ENCODE results near the gene ZFYVE27. TPM values are rescaled to one million over a fixed set of nuclear protein-coding genes. Genes with fewer than 3 reads are reported as not detected.

Gene ZFYVE27
- total and polyA plus RNA-seq, 8 donors = 4.3 to 77.1 (median 15.5) TPM

GRCh38 chr10:97760461-97761257 lies 23.7 kb downstream of the ZFYVE27 start:
- Histone ChIP-seq H3K36me3 (peaks cover 41 to 74% (median 73%) of the 10 kb centered on the region in 4 donors), H3K27me3 (no peaks in the 10 kb centered on the region), H3K4me1 (no peaks in the 10 kb centered on the region), H3K4me3 (no peak overlapping the region), H3K27ac (peak overlapping the region in 1 of 5 donors; percentile 23), H3K9me3 (no peaks in the 10 kb centered on the region)
- TF ChIP-seq EP300 (IDR thresholded peaks at IDR 0.05) (no peak), CTCF (IDR thresholded peaks at IDR 0.05) (no peak), POLR2A (IDR thresholded peaks at IDR 0.05) (no peak), POLR2AphosphoS5 (IDR thresholded peaks at IDR 0.05) (no peak)
- WGBS, 5 donors = 89 to 94% (median 91%) methylated on average over 11 of the region's 11 CpGs
- DNase-seq = no peak
- intact Hi-C loops (cut with DNase I; ENCODE audit: low total_unique reads) = no loop called here

- Histone ChIP-seq H3K4me1 (no peaks in the 10 kb centered on the region), H3K9me3 (no peaks in the 10 kb centered on the region), H3K27me3 (no peaks in the 10 kb centered on the region), H3K27ac (no peak overlapping the region), H3K36me3 (peaks cover 34 to 66% (median 66%) of the 10 kb centered on the region in 4 donors), H3K4me3 (no peak overlapping the region)
- intact Hi-C loops (cut with DNase I; ENCODE audit: low total_unique reads) = no loop called here
- 92 to 97% (median 93%) methylated on average over 8 of the region's 8 CpGs for WGBS, 5 donors
- TF ChIP-seq POLR2AphosphoS5 (IDR thresholded peaks at IDR 0.05) (no peak), EP300 (IDR thresholded peaks at IDR 0.05) (no peak), POLR2A (IDR thresholded peaks at IDR 0.05) (no peak), CTCF (IDR thresholded peaks at IDR 0.05) (no peak)
- DNase-seq = no peak
These were observed 24.5 kb downstream of the ZFYVE27 start for GRCh38 chr10:97761331-97761865.

GRCh38 chr10:97762056-97762455 lies 25.1 kb downstream of the ZFYVE27 start:
- Histone ChIP-seq H3K27me3 (peaks cover 0 to 2% (median 0%) of the 10 kb centered on the region in 3 donors), H3K4me1 (no peaks in the 10 kb centered on the region), H3K36me3 (peaks cover 27 to 60% (median 59%) of the 10 kb centered on the region in 4 donors), H3K9me3 (no peaks in the 10 kb centered on the region), H3K27ac (no peak overlapping the region), H3K4me3 (no peak overlapping the region)
- no peak for DNase-seq
- intact Hi-C loops (cut with DNase I; ENCODE audit: low total_unique reads) = no loop called here
- WGBS, 5 donors = 85 to 90% (median 89%) methylated on average over 7 to 10 of the region's 10 CpGs
- TF ChIP-seq CTCF (IDR thresholded peaks at IDR 0.05) = no peak

- DNase-seq = peak in 1 of 2 donors; percentile 55
- WGBS, 5 donors = 53 to 93% (median 73%) methylated on average over 4 to 5 of the region's 5 CpGs
- no peak overlapping the region for H3K27ac ChIP-seq
These were observed 25.9 kb downstream of the ZFYVE27 start for GRCh38 chr10:97762816-97763215.

More at GRCh38 chr10:97762816-97763215, 25.9 kb downstream of the ZFYVE27 start:
- no peaks in the 10 kb centered on the region for H3K4me1 ChIP-seq
- intact Hi-C loops (cut with DNase I; ENCODE audit: low total_unique reads) = no loop called here
- H3K9me3 ChIP-seq = no peaks in the 10 kb centered on the region
- no peak for TF ChIP-seq CTCF (IDR thresholded peaks at IDR 0.05)
- TF ChIP-seq POLR2A (IDR thresholded peaks at IDR 0.05) = no peak
- TF ChIP-seq EP300 (IDR thresholded peaks at IDR 0.05) = no peak
- no peak for TF ChIP-seq POLR2AphosphoS5 (IDR thresholded peaks at IDR 0.05)
- H3K27me3 ChIP-seq = peaks cover 0 to 9% (median 0%) of the 10 kb centered on the region in 3 donors
- no peak overlapping the region for H3K4me3 ChIP-seq
- peaks cover 21 to 52% (median 51%) of the 10 kb centered on the region in 4 donors for H3K36me3 ChIP-seq

Measured in stomach (tissue), 9 donors.